Stimulated activated CD4-positive, alpha-beta T cell treated with anti-CD3 and anti-CD28 coated beads, Interleukin-4, amount 100 ng/mL, for 4 hours (primary cell): ENCODE measurements around the gene LCN2.
"Not testable (repeated sequence)": the region's sequence is repeated elsewhere in the genome, so short reads cannot be mapped to it uniquely, and the experiment has no call there.

ENCODE experiments used
- DNase-seq, 2 experiments: peaks; one replicate each; pipeline ENCODE4 v3.0.0-alpha.2; 2020

LCN2 gene

DNA sequence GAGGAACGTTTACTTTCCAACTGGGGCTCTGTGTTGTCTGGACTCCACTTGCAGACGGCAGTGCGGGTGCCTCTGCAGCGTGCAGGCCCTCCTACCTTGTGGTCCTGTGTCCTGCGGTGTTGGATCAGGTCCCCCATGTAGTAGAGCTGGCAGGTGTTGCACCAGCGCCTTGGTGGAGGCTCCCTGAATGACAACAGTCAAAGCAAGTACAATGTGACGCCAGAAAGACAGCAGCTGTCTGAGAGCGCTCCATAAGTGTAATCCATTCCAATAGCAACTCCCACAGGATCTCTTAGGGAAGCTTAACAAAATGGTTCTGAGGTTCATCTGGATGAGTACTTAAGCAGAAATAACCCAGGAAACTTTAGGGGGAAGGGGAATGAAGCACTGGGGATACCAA, 20.7 kb downstream of the LCN2 start:
- no peak for DNase-seq

DNA sequence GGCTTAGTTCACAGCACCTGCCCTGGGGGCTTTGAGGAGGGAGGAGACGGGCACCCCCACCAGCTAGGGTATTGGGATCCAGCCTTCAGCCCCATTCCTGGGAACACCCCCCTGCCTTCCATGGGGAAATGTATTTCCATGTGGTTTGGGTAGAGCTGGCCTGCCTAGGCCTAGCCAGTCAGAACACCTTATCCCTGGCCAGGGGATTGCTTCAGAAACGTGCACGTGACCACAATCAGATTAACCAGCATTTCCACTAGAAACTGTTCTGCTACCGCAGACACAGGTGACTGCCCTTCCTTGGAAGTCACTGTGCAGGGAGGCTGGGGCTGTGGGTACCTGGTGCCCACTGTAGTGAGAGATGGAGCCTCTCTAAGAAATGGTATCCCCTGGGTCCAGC, 24.8 kb downstream of the LCN2 start:
- DNase-seq: no peak

DNA sequence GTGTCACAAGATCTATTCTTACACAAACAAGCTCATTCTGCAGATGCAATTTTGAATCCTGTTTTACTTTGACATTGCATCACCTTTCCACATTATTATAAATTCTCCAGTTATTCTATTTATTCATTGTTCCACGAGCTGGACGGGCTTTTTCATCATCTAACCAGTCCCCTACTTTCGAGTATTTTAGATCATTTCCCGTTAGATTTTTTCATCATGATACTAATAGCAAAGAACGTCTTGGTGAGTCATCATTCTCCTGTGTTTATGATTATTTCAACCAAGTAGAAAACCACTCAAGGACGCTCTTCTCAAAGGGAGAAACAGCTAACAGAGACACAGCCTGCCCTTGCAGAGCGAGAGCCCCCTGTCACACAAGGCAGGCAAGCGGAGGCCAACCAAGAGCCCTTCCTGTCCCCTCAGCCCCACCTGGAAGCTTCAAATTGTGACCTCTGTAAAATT, 25.9 kb downstream of the LCN2 start:
- DNase-seq: no peak

DNA sequence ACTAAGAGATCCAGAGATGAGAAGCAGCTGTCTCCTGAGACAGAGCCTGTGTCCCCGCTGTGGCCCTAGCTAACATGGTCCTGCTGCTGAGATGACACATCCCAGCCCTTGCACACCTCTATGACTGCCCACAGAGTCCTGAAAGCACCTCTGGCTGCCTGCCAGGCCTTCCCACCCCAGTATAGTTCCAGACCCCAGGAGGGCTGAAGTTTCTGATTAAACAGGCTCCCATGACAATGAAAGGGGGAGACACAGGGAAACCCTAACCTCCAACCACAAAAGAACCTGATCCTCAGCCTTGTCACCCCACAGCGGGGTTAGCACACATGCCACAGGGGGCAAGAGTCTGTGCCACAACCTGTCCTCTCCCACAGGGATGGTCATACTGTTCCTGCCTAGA, 26.5 kb downstream of the LCN2 start:
- DNase-seq: no peak

DNA sequence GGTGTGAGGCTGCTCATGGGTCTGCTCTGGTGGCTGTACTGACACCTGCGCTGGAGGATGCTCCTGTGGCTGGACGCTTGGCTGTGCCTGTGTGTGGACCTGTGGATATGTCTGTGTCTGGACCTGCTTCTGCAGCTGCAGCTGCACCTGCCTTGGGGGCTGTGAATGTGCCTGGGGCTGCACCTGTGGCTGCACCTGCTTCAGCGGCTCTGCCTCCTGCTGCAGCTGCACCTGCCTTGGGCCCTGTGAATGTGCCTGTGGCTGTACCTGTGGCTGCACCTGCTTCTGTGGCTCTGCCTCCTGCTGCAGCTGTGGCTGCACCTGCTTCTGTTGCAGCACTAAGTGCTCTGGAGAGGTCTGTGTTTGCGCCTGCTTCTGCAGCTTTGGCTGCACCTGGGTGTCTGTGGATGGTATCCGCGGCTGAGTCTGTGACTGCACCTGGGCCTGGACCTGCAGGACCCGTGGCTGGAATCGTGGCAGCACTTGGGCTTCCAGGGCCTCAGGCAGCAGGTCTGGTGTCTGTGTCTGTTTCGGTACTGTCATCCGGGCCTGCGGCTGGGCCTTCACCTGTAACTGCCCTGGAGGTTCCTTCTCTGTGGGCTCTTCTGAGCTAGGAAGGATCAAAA, 29.7 kb downstream of the LCN2 start:
- DNase-seq: no peak

DNA sequence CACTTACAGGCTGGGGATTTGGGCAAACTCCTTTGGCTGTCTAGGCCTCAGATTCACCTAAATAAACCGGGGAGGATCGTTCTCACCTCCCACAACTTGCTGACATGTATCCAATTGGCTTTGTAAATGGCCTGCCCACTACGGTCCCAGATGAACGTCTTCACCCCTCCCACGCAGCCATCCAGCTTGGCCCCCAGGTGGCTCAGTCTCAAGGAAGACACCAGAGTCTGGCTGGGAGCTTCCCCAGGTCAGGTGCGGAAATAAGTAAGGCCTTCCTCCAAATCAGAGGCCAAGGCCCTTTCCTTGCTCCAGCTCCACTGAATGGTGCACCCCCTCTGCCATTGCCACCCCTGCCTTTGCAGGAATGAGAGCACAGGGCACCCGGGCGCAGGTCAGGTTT, 30.7 kb downstream of the LCN2 start:
- DNase-seq: no peak

DNA sequence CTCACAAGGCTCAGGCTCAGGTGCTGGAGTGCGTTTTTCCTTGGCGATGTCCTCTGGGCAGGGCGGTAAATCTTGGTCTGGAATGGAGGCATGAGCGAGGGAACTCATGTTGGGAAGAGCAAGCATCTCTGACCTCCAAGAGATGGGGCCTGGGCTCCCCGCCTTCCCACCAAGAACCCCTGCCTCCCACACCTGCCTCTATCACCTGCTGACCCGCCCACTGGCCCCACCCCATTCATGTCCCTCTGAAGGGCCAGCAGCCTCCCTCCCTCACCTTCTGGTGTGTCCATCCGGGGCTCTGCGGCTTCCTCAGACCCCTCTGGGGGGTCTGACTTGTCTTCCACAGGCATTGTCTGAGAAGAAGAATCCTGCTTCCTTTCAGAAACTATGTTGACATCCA, 31.2 kb downstream of the LCN2 start:
- no peak for DNase-seq

DNA sequence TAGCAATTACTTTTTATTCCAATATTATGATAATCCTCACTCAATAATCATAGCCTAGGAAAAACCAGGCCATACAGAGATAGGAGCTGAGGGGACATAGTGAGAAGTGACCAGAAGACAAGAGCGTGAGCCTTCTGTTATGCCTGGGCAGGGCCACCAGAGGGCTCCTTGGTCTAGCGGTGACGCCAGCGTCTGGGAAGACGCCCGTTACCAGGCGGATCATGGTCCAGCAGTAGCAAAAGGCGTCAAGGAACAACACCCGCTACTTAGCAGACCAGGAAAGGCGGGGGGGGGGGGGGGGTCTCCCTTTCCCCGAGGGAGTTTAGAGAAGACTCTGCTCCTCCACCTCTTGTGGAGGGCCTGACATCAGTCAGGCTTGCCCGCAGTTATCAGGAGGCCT, 32.2 kb downstream of the LCN2 start:
- not testable (repeated sequence) for DNase-seq

DNA sequence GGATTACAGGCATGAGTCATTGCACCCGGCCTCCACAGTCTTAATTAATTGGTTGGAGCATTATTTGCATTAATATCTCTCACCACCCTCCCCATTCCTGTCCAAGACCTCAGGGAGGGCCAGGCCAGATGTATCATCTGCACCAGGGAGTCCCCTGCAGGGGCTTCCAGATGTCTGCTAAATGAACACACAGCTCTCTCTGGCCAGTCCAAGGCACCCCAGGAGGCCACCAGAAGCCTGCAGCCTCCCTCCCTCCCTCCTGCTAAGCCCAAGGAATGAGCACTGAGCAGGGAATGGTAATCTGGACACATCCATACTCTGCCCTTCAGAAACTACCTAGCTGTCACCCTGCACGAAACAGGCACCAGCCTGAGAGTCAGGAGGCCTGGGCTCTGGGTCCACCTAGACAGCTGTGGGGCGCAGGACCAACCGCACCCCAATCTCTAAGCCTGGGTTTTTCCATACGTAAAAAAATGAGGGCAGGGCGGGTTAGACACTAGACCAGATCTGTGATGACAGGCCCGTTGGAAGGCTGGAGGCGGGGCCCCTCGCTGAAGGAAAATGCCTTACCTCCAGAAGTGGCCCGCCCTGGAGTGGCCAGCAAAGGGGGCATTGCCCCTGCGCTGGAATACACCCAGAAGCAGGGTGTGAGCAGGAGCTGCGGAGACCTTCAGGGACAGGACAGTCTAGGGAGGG, 33.8 kb downstream of the LCN2 start:
- DNase-seq: no peak

DNA sequence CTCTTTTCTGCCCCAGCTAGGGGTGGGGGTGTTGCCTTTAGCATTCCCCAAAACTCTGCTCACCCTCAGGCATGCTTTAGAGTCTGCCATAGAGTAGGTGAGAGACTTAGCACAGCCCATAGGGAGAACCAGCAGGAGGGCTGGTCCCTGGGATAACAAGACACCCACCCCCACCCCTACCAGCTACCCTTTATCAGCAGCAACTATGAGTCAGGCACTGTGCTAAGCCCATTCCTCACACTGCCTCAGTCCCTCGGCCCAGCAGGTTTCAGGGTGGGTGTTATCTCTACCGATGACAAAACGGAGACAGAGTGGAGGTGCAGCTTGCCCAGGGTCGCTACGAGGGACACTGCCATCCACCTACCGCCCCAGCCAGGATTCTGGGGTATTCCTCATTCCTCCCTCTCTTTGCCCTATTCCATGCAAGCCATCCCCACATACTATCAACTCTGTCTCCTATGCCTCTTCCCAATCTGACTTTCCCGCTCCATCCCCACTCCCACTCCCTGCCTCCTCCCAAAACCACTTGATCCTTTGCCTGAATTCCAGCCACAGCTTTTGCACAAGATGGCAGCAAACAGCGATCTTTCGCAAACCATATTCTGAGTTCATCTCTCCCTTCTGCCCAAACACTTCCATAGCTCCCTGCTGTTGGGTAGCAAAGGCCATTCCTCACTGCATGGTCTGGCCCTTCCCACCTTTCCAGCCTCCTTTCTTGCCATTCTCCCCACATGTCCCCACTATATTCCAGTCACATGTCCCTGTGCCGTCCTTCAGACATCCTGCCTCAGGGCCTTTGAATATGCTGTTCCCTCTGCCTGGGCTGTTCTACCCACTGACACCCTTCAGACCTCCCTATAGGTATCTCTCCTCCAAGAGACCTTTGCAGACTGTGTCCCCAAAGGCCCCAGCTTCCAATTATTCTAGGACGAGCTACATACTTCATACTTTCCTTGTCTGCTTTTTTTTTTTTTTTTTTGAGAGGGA, 37.0 kb downstream of the LCN2 start:
- no peak for DNase-seq

DNA sequence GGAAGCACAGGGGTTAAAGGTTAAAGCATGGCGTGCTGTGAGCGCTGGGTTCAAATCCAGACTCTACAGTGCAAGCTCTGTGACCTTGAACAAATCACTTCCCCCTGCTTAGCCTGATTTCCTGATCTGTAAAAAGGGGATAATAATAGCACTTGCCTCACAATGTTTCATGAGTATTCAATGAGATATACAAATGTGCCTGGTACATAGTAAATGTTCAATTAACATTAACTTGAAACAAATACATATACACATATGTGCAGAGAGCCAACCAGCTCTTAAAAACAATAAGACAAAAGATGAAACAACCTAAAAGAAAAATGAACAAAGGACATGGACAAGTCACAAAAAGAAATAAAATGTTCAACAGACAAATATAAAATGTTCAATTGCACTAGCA, 38.1 kb downstream of the LCN2 start:
- DNase-seq: no peak

DNA sequence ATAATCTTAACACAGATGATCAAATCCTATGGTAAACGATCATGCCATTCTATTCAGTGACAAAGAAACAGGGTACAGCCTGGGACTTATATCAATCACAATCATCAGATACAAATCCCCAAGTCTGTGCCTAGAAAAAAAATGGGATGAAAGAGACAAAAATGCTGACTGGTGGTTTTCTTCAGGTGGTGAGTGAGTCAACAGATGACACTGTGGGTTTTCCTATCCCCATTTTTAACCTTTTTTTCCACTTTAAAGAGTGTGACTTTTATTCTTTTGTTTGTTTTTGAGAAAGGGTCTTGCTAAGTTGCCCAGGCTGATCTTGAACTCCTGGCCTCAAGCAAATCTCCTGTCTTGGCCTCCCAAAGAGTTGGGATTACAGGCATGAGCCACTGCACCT, 39.0 kb downstream of the LCN2 start:
- DNase-seq: no peak

DNA sequence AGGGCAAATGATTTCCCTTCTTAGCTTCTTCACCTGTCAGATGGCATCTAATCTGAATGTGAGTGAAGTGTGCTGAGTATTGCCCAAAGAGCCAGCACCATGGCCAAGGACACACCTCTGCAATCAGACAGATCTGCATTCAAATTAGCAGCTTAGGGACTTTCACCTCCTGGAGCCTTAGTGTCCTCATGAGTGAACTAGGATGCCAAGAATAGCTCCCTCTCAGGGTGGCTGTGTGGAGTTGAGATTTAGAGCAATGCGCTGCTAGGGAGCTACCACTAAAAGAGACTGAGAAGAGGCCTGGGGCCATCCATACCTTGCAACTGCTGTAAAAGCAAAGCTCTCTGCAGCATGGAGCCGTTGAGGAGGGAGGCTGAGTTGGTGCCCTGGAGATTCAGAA, 40.8 kb downstream of the LCN2 start:
- DNase-seq: no peak

DNA sequence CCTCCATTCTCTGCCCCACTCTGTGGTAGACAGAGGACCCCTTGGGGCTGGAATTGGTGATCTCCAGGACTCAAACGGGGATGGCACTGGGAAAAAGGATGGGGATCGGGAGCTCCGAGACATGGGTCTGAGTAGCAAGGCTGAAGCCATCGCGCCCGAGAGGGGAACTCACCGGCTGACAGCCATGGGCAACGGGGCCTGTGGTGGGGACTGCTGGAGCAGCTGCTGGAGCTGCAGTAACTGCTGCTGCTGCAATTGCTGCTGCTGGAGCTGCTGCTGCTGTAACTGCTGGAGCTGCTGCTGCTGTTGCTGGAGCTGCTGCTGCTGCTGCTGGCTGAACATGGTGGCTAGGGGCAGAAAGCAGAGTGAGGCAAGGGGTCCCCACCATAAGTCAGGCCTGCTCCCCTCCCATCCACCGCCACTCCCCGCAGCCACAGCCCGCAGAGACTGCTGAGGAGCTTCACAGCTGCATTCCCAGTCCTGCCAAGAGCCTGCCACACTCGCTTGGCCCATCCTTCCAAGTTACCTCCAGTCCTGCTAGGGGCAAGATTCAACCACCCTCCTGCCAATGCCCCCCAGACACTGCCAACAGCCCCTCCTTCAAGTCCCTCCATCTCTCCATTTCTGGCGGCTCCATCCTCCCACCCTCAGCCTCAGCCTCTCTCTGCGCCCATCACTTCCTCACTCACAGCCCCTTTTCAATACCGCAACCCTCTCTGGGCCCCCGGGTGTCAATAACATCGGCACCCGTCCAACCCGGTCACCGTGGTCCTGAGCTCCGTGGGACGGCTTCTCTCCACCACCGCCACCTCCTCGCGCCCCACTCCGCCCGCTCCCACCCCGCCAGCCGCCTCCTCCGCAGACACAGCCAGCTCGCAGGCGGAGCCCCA, 41.5 kb downstream of the LCN2 start:
- DNase-seq: no peak

DNA sequence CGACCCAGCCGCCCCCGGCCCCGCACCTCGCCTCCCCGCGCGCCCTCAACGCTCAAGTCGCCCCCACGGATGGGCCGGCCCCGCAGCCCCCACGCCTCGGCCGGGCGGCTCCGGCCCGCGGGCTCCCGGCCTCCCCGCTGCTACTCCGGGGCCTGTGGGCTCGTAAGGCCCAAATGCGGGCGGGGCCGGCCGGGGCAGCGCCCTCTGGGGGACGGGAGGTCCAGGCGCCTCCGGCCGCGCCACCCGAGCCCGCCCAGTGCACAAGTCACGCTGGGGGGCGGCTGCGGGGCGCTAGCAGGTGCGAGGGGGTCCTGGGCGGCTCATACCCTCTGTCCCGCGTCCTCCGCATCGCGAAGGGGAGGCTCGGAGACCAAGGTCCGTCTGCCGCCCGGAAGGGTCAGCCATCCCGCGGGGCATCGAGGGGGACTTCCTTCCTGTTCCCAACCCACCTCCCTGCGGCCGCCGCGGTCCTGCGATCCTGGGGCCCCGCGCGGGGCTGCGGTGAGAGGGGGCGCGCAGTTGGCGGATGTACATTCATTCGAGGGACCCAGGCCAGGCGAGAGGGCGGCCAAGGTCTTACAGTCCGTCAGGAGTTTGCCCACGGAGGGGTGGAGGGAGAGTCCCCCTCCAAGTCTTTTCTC, 42.3 kb downstream of the LCN2 start, which contains the start of gene CIZ1:
CIZ1 (minus strand) TSS at position 167 of the 641 bp plus-strand sequence. CDS start 715 bp downstream, outside the sequence.
- peak; percentile 64 to 76 for DNase-seq

DNA sequence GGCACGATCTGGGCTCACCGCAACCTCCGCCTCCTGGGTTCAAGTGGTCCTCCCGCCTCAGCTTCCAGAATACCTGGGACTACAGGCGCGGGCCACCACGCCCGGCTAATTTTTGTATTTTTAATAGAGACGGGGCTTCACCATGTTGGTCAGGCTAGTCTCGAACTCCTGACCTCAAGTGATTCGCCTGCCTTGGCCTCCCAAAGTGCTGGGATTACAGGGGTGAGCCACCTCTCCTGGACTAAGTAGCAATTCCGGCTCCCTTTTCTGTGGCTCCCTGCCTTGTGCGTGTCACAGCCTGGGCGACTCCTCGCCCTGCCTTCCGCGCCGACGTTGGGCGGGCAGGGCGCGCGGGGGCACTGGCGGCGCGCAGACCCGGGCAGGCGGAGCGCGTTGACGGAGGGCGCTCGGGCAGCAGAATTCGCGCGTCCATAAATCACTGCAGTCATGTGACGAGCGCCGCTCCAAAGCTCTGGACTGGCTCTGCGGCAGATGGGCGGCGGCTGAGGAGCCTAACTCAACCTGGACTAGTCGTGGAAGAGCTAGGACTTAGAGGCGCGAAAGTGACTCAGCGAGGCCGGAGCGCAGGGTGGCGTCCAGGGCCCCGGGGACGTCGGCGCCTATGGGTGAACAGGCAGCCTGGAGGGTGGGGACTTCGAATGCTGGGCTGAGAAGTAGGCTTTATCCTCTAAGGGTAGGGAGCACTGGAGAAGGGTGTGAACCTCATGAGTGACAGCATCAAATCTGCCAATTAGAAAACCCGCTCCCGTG, 43.5 kb downstream of the LCN2 start:
- peak; percentile 46 to 54 for DNase-seq

DNA sequence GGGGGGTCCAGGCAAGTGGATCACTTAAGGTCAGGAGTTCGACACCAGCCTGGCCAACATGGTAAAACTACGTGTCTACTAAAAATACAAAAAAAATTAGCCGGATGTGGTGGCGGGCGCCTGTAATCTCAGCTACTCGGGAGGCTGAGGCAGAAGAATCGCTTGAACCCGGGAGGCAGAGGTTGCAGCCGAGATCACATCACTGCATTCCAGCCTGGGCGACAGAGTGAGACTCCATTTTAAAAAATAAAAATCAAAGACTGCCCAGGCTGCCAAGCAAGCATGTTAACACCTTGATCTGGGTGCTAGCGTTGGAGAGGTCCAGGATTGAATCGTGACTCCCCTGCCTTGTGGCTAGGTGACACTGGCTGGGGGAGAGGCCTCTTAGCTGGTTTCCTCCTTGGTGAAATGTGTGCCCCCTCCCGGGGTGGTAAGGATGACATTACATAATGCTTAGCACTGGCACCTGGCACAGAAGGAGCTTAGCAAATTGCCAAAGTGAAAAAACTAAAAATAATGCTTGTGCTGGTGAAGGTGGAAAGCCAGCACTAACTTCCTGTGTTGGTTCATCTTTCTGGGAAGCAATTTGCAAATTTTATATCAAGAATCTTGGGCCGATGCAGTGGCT, 44.3 kb downstream of the LCN2 start:
- no peak for DNase-seq

DNA sequence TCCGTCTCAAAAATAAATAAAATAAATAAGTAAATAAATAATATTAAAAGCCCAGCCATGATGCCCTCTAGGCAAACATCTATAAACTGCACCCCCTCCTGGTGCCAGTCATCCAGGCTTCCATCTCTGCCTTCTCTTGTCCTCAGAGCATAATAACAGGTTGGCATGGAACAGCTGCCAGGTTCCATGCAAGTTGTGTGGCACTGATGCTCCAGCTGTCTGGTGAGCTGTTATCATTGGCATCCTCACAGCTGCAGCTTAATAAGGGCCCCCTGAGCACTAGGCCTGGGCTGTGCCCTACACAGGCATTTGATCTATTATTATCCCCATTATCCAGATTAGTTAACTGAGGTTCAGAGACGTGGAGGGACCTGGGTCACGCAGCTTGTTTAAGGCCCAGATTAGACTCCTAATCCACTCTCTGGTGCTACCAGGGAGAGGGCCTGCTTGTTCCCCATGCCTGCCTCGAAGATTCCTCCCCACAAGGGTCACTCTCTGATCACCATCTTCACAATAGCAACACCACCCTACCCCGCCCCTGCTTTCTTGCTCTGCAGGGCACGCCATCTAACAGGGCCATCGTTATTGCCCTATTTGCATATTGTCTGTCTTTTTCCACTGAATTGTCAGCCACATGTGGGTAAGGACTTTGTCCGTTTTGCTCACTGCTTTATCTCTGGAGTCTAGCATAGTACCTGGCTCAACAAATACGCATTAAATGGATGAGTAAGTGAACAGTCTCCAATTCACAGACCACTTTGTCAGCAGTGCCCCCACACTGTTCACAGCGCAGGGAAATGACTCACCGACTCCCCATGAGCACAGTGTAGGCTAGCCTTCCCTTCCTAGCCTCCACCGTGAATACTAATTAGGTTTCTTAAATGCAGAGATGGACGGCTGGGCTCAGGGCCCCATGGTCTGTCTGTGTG, 52.5 kb downstream of the LCN2 start:
- no peak for DNase-seq

DNA sequence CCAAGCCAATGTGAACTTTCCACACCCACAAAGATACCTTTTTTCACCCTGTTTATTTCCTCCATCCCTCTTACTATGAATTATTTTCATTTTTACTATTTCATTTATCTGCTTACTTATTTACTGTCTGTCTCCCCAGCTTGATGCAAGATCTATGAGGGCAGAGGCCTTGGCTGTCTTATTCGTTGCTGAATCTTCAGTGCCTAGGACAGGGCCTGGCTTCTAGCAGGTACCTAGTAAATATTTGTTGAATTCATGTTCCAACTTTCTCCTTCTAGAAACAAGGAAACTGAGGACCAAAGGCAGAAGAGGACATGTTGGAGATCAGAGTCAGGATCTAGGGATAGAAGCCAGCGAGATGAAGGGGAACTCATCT, 53.4 kb downstream of the LCN2 start:
- DNase-seq: no peak
